GM12892 (cell line): Measurements from ENCODE around the gene C21orf58.

Experiments
- POLR2A ChIP-seq: IDR thresholded peaks from 2 replicates; pipeline ENCODE4 v1.6.1; 2011; ENCODE audit warnings: low read depth, low read length, control low read depth
- POLR2AphosphoS5 ChIP-seq: IDR thresholded peaks from 2 replicates; pipeline ENCODE4 v1.6.1; 2011; ENCODE audit warnings: low read depth, low read length, control low read depth
- TAF1 ChIP-seq: IDR thresholded peaks from 2 replicates; pipeline ENCODE4 v1.6.1; 2011; ENCODE audit warnings: low read depth, mild to moderate bottlenecking, control low read depth, low read length, borderline replicate concordance

DNA sequence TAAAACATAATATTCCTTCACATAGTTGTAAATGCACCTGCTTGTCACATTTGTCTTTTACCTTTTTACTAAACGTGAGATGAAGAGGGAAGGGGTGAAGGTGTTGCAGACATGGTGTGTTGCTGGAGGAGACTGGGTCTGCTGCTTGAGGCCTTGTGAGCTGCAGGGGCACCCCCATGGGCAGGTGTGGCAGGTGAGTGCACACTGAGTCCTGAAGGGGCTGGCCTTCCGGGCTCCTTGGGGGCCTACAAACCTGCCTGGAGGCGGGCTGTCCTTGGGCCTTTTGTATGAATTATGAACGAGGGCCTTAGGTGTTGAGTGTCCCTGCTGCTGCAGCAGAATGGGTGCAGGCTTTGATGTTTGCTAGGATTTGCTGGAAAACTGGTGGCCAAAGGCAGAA is 4.0 kb upstream of the C21orf58 start:
- no peak for TF ChIP-seq POLR2AphosphoS5
- TF ChIP-seq POLR2A: no peak
- no peak for TF ChIP-seq TAF1
